HG03060 (cell line): Measurements from ENCODE around the gene MIEN1.
"Not testable (repeated sequence)": the region's sequence is repeated elsewhere in the genome, so short reads cannot be mapped to it uniquely, and the experiment has no call there.

Experiments
- ATAC-seq: cut with Tn5 transposase; IDR thresholded peaks from one replicate; pipeline ENCODE4 v1.9.1; 2021; ENCODE audit warnings: low read depth, moderate number of reproducible peaks; ENCODE audit not compliant: unreplicated experiment

MIEN1 gene

DNA sequence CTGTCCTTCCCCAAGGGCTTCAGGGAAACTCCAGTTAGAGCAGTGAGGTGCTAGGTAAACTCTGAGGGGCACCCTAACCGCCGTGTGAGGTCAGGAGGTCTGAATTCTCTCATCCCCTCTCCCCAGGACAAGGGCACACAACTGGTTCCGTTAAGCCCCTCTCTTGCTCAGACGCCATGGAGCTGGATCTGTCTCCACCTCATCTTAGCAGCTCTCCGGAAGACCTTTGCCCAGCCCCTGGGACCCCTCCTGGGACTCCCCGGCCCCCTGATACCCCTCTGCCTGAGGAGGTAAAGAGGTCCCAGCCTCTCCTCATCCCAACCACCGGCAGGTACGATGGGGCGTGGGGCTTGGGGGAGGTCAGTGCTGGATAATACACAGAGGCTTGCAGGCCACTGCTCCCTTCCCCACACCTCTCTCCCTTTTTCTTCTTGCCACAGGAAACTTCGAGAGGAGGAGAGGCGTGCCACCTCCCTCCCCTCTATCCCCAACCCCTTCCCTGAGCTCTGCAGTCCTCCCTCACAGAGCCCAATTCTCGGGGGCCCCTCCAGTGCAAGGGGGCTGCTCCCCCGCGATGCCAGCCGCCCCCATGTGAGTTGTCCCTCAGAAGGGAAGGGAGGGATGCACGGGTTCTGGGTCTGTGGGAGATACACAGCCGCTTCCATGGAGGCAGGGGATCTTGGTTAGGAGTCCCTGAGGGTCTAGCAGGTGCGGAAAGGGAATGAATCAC lies 12.0 kb upstream of the MIEN1 start:
- ATAC-seq: no peak

DNA sequence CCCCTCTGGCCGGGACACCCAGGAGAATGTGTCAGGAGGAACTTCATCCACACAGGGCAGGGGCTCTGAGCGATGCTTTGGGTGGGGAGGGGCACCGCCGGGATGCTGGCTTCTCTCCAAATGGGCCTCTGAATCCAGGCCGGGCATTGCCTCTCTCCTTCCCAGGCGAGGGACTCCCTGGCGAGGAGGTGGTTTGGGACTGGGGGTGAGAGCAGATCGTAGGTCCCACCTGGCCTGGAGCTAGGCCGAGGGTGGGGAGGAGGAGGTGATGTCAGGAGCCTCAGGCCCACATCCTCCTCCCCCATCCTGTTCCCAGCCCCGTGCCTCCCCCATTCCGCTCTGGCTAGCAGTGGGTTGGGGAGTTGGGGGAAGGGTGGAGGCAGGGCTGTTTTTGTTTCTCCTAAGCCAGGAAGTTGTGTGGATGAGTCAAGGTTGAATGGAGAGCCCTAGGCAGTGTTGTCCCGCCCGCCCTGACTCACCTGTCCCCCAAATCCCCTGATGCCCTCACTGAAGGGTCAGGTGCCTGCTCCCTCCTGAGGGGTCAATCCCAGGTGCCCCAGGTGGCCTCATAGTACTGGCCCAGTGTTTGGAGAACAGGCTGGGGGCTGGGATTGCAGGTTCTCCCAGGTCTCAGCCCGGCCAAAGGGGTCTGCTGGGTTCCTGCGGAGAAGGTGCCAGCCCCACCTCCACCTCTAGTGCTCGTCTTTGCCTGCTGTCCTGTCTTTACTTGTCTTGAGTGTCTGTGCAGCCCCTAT lies 10.2 kb upstream of the MIEN1 start:
- no peak for ATAC-seq

GRCh38 chr17:39739885-39740356 lies 9.6 kb upstream of the MIEN1 start:
- ATAC-seq: no peak

- ATAC-seq: no peak
Observed at GRCh38 chr17:39738983-39739884, 8.9 kb upstream of the MIEN1 start.

DNA sequence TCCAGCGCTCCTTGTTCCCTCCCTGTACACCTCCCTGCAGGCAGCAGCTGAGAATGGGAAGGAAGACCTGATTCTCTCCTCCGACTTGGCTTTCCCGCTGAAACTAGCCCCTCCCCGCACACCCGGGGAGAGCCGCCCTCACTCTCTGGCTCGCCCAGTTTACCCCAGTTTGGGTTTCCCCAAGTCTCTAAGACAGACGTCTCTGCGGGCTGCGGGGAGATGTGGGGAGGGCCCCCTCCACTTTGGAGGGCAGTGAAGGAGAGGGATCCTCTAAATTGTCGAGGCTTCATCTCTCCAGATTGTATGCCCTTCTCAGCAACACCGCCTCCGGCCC lies 8.2 kb upstream of the MIEN1 start:
- ATAC-seq: no peak

DNA sequence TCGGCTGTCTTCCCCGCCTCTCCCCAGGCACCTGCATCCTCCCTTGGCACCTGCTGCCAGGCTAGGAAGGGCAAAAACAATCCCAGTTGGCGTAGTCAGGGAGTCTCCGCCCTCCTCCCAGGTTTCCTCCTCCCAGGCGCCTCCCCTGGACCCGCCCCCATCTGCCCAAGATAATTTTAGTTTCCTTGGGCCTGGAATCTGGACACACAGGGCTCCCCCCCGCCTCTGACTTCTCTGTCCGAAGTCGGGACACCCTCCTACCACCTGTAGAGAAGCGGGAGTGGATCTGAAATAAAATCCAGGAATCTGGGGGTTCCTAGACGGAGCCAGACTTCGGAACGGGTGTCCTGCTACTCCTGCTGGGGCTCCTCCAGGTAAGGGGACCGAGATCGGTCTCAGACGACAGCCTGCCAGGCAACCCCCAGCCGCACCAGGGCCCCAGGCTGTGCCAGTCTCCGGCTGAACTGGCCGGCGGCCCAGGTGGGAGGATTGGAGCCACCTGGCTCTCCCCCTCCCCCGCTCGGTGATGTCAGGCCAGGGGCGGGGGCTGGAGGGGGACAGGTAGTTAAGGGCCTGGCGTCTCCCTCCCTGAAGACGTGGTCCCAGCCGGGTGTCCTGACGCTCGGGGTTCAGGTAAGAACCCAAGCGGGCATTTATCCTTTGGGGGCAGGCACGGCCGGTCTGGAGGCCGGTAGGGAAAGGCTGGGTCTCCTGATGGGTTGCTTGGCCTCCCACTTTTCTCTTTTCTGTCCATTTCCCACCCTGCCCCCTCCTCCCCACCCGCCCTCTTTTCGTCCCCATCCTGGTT lies 7.6 kb upstream of the MIEN1 start, which contains the start of gene GRB7:
TSS of gene GRB7 (plus strand) at position 179 of the 808 bp plus-strand sequence. CDS start 4,364 bp downstream, outside the sequence.
- no peak for ATAC-seq

GRCh38 chr17:39737206-39737759 lies 7.0 kb upstream of the MIEN1 start:
- ATAC-seq: no peak

GRCh38 chr17:39736319-39737165 lies 6.2 kb upstream of the MIEN1 start:
- ATAC-seq: no peak

DNA sequence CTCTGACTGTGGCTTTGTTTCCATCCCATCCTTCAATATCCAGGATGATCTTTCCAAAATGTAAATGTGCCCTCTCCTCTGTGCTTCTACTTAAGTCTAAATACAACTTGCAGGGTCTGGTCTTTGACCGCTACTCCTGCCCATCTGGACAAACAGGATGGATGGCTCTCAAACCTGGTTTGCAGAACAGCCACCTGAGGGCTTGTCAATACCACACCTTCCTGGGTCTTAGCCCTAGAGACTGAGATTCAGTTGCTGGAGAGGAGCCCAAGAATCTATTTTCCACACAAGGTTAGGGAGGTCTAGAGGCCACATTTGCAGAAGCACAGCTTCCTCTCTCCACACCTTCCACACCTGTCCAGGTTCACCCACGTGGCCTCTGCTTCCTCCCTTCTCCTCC lies 5.5 kb upstream of the MIEN1 start:
- no peak for ATAC-seq

GRCh38 chr17:39732586-39732985 lies 2.3 kb upstream of the MIEN1 start:
- ATAC-seq: no peak

- ATAC-seq: no peak
Observed at GRCh38 chr17:39729280-39729851, 966 bp downstream of the MIEN1 start.

DNA sequence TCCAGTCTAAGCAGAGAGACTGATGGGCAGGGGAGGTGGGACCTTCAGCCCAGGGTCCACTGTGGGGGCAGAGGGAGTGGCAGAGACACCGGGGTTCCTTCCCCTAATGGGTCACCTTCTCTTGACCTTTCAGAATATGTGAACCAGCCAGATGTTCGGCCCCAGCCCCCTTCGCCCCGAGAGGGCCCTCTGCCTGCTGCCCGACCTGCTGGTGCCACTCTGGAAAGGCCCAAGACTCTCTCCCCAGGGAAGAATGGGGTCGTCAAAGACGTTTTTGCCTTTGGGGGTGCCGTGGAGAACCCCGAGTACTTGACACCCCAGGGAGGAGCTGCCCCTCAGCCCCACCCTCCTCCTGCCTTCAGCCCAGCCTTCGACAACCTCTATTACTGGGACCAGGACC lies 2.8 kb downstream of the MIEN1 start:
- no peak for ATAC-seq

DNA sequence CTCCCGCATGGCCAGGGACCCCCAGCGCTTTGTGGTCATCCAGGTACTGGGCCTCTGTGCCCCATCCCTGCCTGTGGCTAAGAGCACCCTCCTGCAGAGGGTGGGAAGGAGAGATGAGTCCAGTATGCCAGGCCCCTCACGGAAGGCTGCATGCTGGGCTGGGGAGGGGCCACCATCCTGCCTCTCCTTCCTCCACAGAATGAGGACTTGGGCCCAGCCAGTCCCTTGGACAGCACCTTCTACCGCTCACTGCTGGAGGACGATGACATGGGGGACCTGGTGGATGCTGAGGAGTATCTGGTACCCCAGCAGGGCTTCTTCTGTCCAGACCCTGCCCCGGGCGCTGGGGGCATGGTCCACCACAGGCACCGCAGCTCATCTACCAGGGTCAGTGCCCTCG lies 3.7 kb downstream of the MIEN1 start:
- ATAC-seq: no peak

GRCh38 chr17:39725923-39726322 lies 4.4 kb downstream of the MIEN1 start:
- not testable (repeated sequence) for ATAC-seq

DNA sequence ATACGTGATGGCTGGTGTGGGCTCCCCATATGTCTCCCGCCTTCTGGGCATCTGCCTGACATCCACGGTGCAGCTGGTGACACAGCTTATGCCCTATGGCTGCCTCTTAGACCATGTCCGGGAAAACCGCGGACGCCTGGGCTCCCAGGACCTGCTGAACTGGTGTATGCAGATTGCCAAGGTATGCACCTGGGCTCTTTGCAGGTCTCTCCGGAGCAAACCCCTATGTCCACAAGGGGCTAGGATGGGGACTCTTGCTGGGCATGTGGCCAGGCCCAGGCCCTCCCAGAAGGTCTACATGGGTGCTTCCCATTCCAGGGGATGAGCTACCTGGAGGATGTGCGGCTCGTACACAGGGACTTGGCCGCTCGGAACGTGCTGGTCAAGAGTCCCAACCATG lies 5.6 kb downstream of the MIEN1 start:
- no peak for ATAC-seq

GRCh38 chr17:39722965-39723848 lies 7.1 kb downstream of the MIEN1 start:
- ATAC-seq: no peak

GRCh38 chr17:39722104-39722503 lies 8.2 kb downstream of the MIEN1 start:
- ATAC-seq: no peak
